ENCODE data around the gene MIER2. TPM values are rescaled to one million over a fixed set of nuclear protein-coding genes. Genes with fewer than 3 reads are reported as not detected.

Gene MIER2
- total RNA-seq, 1 donor from 2014 or later = 12.7 TPM

GRCh38 chr19:330503-330902 is 14.1 kb downstream of the MIER2 start:
- no peak for DNase-seq (ENCODE audit: low read depth)
- peaks cover 6% of the 10 kb centered on the region for H3K36me3 ChIP-seq (ENCODE audit: control insufficient read depth, insufficient read depth, low read length)
- no peaks in the 10 kb centered on the region for H3K27me3 ChIP-seq (ENCODE audit: control insufficient read depth, insufficient read depth, low read length)
- no peak for TF ChIP-seq CTCF (IDR thresholded peaks at IDR 0.05; ENCODE audit: insufficient read depth, low read length, poor library complexity, severe bottlenecking)
- H3K4me3 ChIP-seq (ENCODE audit: low read depth, low read length) = no peak overlapping the region

GRCh38 chr19:329876-330275 is 14.7 kb downstream of the MIER2 start:
- no peak for DNase-seq (ENCODE audit: low read depth)
- Histone ChIP-seq H3K36me3 (ENCODE audit: control insufficient read depth, insufficient read depth, low read length) (peaks cover 7% of the 10 kb centered on the region), H3K4me3 (ENCODE audit: low read depth, low read length) (no peak overlapping the region), H3K27me3 (ENCODE audit: control insufficient read depth, insufficient read depth, low read length) (no peaks in the 10 kb centered on the region)
- no peak for TF ChIP-seq CTCF (IDR thresholded peaks at IDR 0.05; ENCODE audit: insufficient read depth, low read length, poor library complexity, severe bottlenecking)

GRCh38 chr19:328025-328505 is 16.5 kb downstream of the MIER2 start:
- H3K4me3 ChIP-seq (ENCODE audit: low read depth, low read length) = no peak overlapping the region
- no peaks in the 10 kb centered on the region for H3K27me3 ChIP-seq (ENCODE audit: control insufficient read depth, insufficient read depth, low read length)
- TF ChIP-seq CTCF (IDR thresholded peaks at IDR 0.05; ENCODE audit: insufficient read depth, low read length, poor library complexity, severe bottlenecking) = no peak
- H3K36me3 ChIP-seq (ENCODE audit: control insufficient read depth, insufficient read depth, low read length) = peaks cover 7% of the 10 kb centered on the region
- no peak for DNase-seq (ENCODE audit: low read depth)

- no peak overlapping the region for H3K4me3 ChIP-seq (ENCODE audit: low read depth, low read length)
- TF ChIP-seq CTCF (IDR thresholded peaks at IDR 0.05; ENCODE audit: insufficient read depth, low read length, poor library complexity, severe bottlenecking) = no peak
- no peak for DNase-seq (ENCODE audit: low read depth)
- H3K27me3 ChIP-seq (ENCODE audit: control insufficient read depth, insufficient read depth, low read length) = no peaks in the 10 kb centered on the region
- H3K36me3 ChIP-seq (ENCODE audit: control insufficient read depth, insufficient read depth, low read length) = peaks cover 7% of the 10 kb centered on the region
Observed at GRCh38 chr19:327291-328024, 17.1 kb downstream of the MIER2 start.

- DNase-seq (ENCODE audit: low read depth) = no peak
- TF ChIP-seq CTCF (IDR thresholded peaks at IDR 0.05; ENCODE audit: insufficient read depth, low read length, poor library complexity, severe bottlenecking) = no peak
- Histone ChIP-seq H3K36me3 (ENCODE audit: control insufficient read depth, insufficient read depth, low read length) (peaks cover 7% of the 10 kb centered on the region), H3K27me3 (ENCODE audit: control insufficient read depth, insufficient read depth, low read length) (no peaks in the 10 kb centered on the region), H3K4me3 (ENCODE audit: low read depth, low read length) (no peak overlapping the region)
Observed at GRCh38 chr19:326871-327270, 17.7 kb downstream of the MIER2 start.

Data from kidney epithelial cell (primary cell).